Liver (tissue), 9 donors: ENCODE measurements around the gene ZBTB45. TPM values are rescaled to one million over a fixed set of nuclear protein-coding genes. Genes with fewer than 3 reads are reported as not detected.
A peak's percentile ranks its signal among the peaks of the same experiment; 100 is the strongest.

Experiments used
- DNase-seq: peaks from one replicate; pipeline ENCODE4 v3.0.0-alpha.2; 2017; ENCODE audit warnings: low spot score
- H3K27ac ChIP-seq, 2 donors: one replicate each; pipeline ENCODE4 v1.7.0; 2013; ENCODE audit warnings: inconsistent platforms in 2 of 2, low read length in 2 of 2, control low read depth in 1 of 2, low read depth in 1 of 2, mild to moderate bottlenecking in 1 of 2
- H3K27me3 ChIP-seq, 4 donors: one replicate each; pipeline versions ENCODE4 v1.6.1 to v1.7.0; 2013; ENCODE audit warnings: low read length in 3 of 4, inconsistent platforms in 1 of 4, mild to moderate bottlenecking in 1 of 4, moderate library complexity in 1 of 4; ENCODE audit not compliant: control insufficient read depth in 4 of 4, insufficient read depth in 4 of 4
- H3K36me3 ChIP-seq, 4 donors: one replicate each; pipeline versions ENCODE4 v1.6.1 to v1.7.0; 2013; ENCODE audit warnings: low read length in 3 of 4, mild to moderate bottlenecking in 3 of 4, low read depth in 1 of 4, moderate library complexity in 1 of 4; ENCODE audit not compliant: control insufficient read depth in 4 of 4, insufficient read depth in 3 of 4
- H3K4me1 ChIP-seq, 4 donors: one replicate each; pipeline versions ENCODE4 v1.6.1 to v1.7.0; 2013; ENCODE audit warnings: low read length in 3 of 4, mild to moderate bottlenecking in 3 of 4, moderate library complexity in 1 of 4; ENCODE audit not compliant: control insufficient read depth in 4 of 4, insufficient read depth in 4 of 4
- H3K4me3 ChIP-seq, 3 donors: one replicate each; pipeline versions ENCODE4 v1.6.1 to v1.7.0; 2013; ENCODE audit warnings: low read length in 3 of 3, control low read depth in 1 of 3, low read depth in 1 of 3, mild to moderate bottlenecking in 1 of 3
- H3K9ac ChIP-seq, 2 donors: one replicate each; pipeline ENCODE4 v1.7.0; 2013; ENCODE audit warnings: low read length in 2 of 2, mild to moderate bottlenecking in 2 of 2, moderate library complexity in 2 of 2, control low read depth in 1 of 2, low read depth in 1 of 2
- H3K9me3 ChIP-seq, 4 donors: one replicate each; pipeline versions ENCODE4 v1.6.1 to v1.7.0; 2013; ENCODE audit warnings: low read length in 3 of 4; ENCODE audit not compliant: control insufficient read depth in 4 of 4
- ATF3 ChIP-seq: IDR thresholded peaks from 2 replicates; pipeline ENCODE4 v1.6.1; 2016; ENCODE audit warnings: antibody characterized with exemption
- EGR1 ChIP-seq, 2 donors: IDR thresholded peaks; 2 replicates each; pipeline ENCODE4 v1.6.1; 2016 to 2018; ENCODE audit warnings: antibody characterized with exemption in 2 of 2, low read depth in 2 of 2
- FOXA1 ChIP-seq: IDR thresholded peaks from 2 replicates; pipeline ENCODE4 v1.6.1; 2016; ENCODE audit warnings: antibody characterized with exemption
- GABPA ChIP-seq, 2 donors: IDR thresholded peaks in 1 of 2; conservative IDR thresholded peaks in 1 of 2; 2 replicates each; pipeline ENCODE4 v1.6.1; 2016; ENCODE audit warnings: antibody characterized with exemption in 2 of 2, mild to moderate bottlenecking in 1 of 2, moderate library complexity in 1 of 2
- HNF4A ChIP-seq, 2 donors: conservative IDR thresholded peaks; 2 replicates each; pipeline ENCODE4 v1.6.1; 2016; ENCODE audit warnings: antibody characterized with exemption in 2 of 2, mild to moderate bottlenecking in 2 of 2
- JUND ChIP-seq, 2 donors: IDR thresholded peaks; 2 replicates each; pipeline ENCODE4 v1.6.1; 2016; ENCODE audit warnings: antibody characterized with exemption in 2 of 2
- MAX ChIP-seq: IDR thresholded peaks from 2 replicates; pipeline ENCODE4 v1.6.1; 2016; ENCODE audit warnings: antibody characterized with exemption
- NR2F2 ChIP-seq: IDR thresholded peaks from 2 replicates; pipeline ENCODE4 v1.6.1; 2016; ENCODE audit warnings: antibody characterized with exemption
- RAD21 ChIP-seq, 2 donors: IDR thresholded peaks; 2 replicates each; pipeline ENCODE4 v1.6.1; 2016; ENCODE audit warnings: antibody characterized with exemption in 2 of 2, mild to moderate bottlenecking in 2 of 2
- REST ChIP-seq: IDR thresholded peaks from 2 replicates; pipeline ENCODE4 v1.6.1; 2016; ENCODE audit warnings: antibody characterized with exemption, mild to moderate bottlenecking
- RXRA ChIP-seq, 2 donors: IDR thresholded peaks; 2 replicates each; pipeline ENCODE4 v1.6.1; 2017 to 2018; ENCODE audit warnings: antibody characterized with exemption in 2 of 2, mild to moderate bottlenecking in 1 of 2
- SP1 ChIP-seq: IDR thresholded peaks from 2 replicates; pipeline ENCODE4 v1.6.1; 2018; ENCODE audit warnings: antibody characterized with exemption, mild to moderate bottlenecking
- WGBS: extraction: QIAGEN DNeasy Blood & Tissue Kit; methylation state at CpG from one replicate; pipeline ENCODE4 v1.1.7; 2013; 5-methylcytosine and 5-hydroxymethylcytosine counted together
- polyA plus RNA-seq, 2 donors: library from polyadenylated mRNA; stranded (reverse) in 1 of 2; unstranded in 1 of 2; fragments of 200-250 nt in 1 of 2; fragments of >200 nt in 1 of 2; fragmentation: Nextera tagmentation in 1 of 2; extraction: Ambion mirVana in 1 of 2; gene quantifications; one replicate each; pipeline versions ENCODE4 v1.2.1 to v1.2.3, GENCODE V29; 2013 to 2015
- total RNA-seq, 2 donors: library from RNA; depleted of rRNA; stranded (reverse); fragments of >200 nt; gene quantifications; one replicate each; pipeline ENCODE4 v1.2.3, GENCODE V29; 2014
- TF ChIP-seq, protein P1 (sequence below): fragments of 150-350 bp; IDR thresholded peaks from 2 replicates; pipeline ENCODE4 v1.5.1; 2017; ENCODE audit warnings: improper control_type of control experiment, low read depth, low read length; ENCODE audit not compliant: missing input control
- TF ChIP-seq, protein P2 (sequence below): IDR thresholded peaks from 2 replicates; pipeline ENCODE4 v1.6.1; 2016; ENCODE audit warnings: antibody characterized with exemption
- donor health status: healthy.
- donor health status: healthy.
- donor health status: healthy.
- donor health status: healthy.
- donor health status: healthy.

The ZBTB45 gene
- total and polyA plus RNA-seq, 4 donors = 2.1 to 4.0 (median 2.7) TPM

DNA sequence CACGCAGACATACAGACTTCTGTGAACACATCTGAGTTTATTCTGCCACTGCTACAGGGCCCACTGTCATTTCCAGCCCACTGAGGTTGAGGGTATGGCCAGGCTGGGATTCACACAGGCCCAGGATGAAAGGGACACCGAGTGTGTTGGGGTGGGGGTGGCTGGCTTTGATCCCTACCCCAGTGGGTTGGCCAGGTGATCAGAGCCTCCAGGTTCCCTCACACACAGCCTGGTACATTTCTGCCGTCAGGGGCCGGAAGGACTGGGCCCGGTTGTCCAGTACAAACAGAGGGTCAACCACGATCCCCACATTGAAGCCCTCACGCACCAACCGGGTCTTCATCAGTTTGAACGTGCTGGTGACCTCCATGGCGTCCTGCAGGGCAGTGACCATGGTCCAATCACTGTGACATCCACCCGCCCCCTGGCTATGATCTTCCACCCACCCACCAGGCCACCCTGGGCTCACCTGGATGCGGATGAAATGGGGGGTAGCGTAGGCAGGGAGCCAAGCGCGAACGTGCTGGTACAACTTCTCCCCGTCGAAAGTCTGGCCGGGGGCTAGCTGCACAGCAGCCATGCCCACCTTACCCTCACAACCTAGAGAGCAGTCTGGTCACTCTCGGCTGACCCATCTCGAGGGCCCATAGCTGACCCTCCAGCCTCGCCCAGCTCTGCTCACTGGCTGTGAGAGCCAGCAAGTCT is 21.1 kb downstream of the ZBTB45 start:
- TF ChIP-seq NR2F2 = no peak
- no peak for TF ChIP-seq EGR1 (IDR thresholded peaks at IDR 0.05; ENCODE audit: low read depth in 2 of 2)
- no peak for TF ChIP-seq SP1
- TF ChIP-seq MAX = no peak
- TF ChIP-seq, protein P1, sequence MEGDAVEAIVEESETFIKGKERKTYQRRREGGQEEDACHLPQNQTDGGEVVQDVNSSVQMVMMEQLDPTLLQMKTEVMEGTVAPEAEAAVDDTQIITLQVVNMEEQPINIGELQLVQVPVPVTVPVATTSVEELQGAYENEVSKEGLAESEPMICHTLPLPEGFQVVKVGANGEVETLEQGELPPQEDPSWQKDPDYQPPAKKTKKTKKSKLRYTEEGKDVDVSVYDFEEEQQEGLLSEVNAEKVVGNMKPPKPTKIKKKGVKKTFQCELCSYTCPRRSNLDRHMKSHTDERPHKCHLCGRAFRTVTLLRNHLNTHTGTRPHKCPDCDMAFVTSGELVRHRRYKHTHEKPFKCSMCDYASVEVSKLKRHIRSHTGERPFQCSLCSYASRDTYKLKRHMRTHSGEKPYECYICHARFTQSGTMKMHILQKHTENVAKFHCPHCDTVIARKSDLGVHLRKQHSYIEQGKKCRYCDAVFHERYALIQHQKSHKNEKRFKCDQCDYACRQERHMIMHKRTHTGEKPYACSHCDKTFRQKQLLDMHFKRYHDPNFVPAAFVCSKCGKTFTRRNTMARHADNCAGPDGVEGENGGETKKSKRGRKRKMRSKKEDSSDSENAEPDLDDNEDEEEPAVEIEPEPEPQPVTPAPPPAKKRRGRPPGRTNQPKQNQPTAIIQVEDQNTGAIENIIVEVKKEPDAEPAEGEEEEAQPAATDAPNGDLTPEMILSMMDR = no peak
- TF ChIP-seq GABPA (IDR thresholded peaks at IDR 0.05 in 1 of 2, conservative IDR thresholded peaks at IDR 0.05 in 1 of 2) = no peak
- TF ChIP-seq, protein P2, sequence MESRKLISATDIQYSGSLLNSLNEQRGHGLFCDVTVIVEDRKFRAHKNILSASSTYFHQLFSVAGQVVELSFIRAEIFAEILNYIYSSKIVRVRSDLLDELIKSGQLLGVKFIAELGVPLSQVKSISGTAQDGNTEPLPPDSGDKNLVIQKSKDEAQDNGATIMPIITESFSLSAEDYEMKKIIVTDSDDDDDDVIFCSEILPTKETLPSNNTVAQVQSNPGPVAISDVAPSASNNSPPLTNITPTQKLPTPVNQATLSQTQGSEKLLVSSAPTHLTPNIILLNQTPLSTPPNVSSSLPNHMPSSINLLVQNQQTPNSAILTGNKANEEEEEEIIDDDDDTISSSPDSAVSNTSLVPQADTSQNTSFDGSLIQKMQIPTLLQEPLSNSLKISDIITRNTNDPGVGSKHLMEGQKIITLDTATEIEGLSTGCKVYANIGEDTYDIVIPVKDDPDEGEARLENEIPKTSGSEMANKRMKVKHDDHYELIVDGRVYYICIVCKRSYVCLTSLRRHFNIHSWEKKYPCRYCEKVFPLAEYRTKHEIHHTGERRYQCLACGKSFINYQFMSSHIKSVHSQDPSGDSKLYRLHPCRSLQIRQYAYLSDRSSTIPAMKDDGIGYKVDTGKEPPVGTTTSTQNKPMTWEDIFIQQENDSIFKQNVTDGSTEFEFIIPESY = no peak
- no peak for TF ChIP-seq JUND (IDR thresholded peaks at IDR 0.05)
- TF ChIP-seq FOXA1 = no peak
- no peak for TF ChIP-seq RAD21 (IDR thresholded peaks at IDR 0.05)
- TF ChIP-seq ATF3 = no peak
- TF ChIP-seq HNF4A (conservative IDR thresholded peaks at IDR 0.05) = no peak
- Histone ChIP-seq H3K36me3 (peaks cover 0 to 3% (median 0%) of the 10 kb centered on the region in 4 donors), H3K4me1 (peaks cover 6 to 35% (median 16%) of the 10 kb centered on the region in 4 donors), H3K9ac (no peak overlapping the region), H3K4me3 (peak overlapping the region in 2 of 3 donors; percentile 3), H3K27me3 (no peaks in the 10 kb centered on the region), H3K9me3 (no peaks in the 10 kb centered on the region), H3K27ac (peak overlapping the region; percentile 28 to 80)
- DNase-seq = no peak
- 61% methylated on average over 22 of the region's 22 CpGs for WGBS

GRCh38 chr19:58497634-58498170 is 21.9 kb downstream of the ZBTB45 start:
- H3K4me1 ChIP-seq = peaks cover 6 to 33% (median 16%) of the 10 kb centered on the region in 4 donors
- TF ChIP-seq NR2F2 (no peak), EGR1 (IDR thresholded peaks at IDR 0.05; ENCODE audit: low read depth in 2 of 2) (no peak)
- peaks cover 0 to 3% (median 0%) of the 10 kb centered on the region in 4 donors for H3K36me3 ChIP-seq
- no peaks in the 10 kb centered on the region for H3K27me3 ChIP-seq
- no peak overlapping the region for H3K27ac ChIP-seq
- no peak overlapping the region for H3K4me3 ChIP-seq
- no peaks in the 10 kb centered on the region for H3K9me3 ChIP-seq
- DNase-seq = peak; percentile 33
- 84% methylated on average over 8 of the region's 8 CpGs for WGBS
- H3K9ac ChIP-seq = no peak overlapping the region

DNA sequence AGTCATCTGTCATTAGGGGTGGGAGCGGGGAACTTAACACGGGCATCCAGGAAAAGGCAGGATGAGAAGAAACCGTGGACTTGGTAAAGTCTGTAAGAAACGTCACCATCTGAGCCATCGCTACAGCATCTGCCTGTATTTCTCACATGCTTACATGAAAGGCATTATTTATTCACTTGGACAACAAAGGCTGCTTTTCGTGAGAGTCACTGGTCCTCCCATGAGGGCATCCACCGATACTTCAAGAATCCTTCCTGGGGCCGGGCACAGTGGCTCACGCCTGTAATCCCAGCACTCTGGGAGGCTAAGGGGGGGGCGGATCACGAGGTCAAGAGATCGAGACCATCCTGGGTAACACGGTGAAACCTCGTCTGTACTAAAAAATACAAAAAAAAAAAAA is 27.3 kb downstream of the ZBTB45 start:
- H3K36me3 ChIP-seq = no peaks in the 10 kb centered on the region
- H3K4me1 ChIP-seq = no peaks in the 10 kb centered on the region
- H3K9me3 ChIP-seq = no peaks in the 10 kb centered on the region
- no peak overlapping the region for H3K4me3 ChIP-seq
- H3K9ac ChIP-seq = no peak overlapping the region
- no peaks in the 10 kb centered on the region for H3K27me3 ChIP-seq
- WGBS = 94% methylated on average over 14 of the region's 14 CpGs
- H3K27ac ChIP-seq = no peak overlapping the region
- no peak for DNase-seq
- TF ChIP-seq JUND (IDR thresholded peaks at IDR 0.05) (no peak), RXRA (IDR thresholded peaks at IDR 0.05) (no peak), EGR1 (IDR thresholded peaks at IDR 0.05; ENCODE audit: low read depth in 2 of 2) (no peak), REST (no peak), RAD21 (IDR thresholded peaks at IDR 0.05) (no peak)
- TF ChIP-seq, protein P2 = no peak
